ENCODE measurements around the gene FURIN. TPM values are rescaled to one million over a fixed set of nuclear protein-coding genes. Genes with fewer than 3 reads are reported as not detected.
"Not testable (repeated sequence)": the region's sequence is repeated elsewhere in the genome, so short reads cannot be mapped to it uniquely, and the experiment has no call there.

FURIN gene
- total and polyA plus RNA-seq, 4 experiments from 2014 or later: 1.6 to 40.3 (median 24.4) TPM

DNA sequence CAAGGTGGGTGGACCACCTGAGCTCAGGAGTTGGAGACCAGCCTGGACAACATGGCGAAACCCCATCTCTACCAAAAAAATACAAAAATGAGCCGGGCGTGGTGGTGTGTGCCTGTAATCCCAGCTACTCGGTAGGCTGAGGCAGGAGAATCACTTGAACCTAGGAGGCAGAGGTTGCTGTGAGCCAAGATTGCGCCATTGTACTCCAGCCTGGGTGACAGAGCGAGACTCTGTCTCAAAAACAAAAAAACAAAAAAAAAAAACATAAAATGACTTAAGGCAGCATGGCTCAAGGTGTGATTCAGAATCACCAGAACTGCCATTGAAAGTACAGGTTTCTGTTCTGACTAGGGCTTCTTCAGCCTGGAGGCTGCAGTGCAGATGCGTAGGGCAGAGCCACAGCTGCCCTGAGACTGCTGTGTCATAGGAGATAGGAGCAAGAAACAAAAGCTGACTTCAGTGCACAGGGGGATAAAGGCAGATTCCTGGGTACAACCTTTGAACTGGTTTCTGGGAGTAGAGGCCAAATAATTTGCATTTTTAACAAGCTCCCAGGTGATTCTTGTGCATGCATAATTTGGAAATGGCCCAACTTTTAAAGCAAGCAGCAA, 54.4 kb downstream of the FURIN start:
- ChIA-PET POLR2A (ENCODE audit: partially characterized antibody) (interaction anchor here (5.7 kb wide), 1 partner anchor 9 kb away, joined by 40 read pairs; the partner anchor contains the start of genes HDDC3 and UNC45A), CTCF (ENCODE audit: partially characterized antibody) (interaction anchor here (1.3 to 4.2 kb wide), 2 partner anchors 10 to 20 kb away, joined by 3 to 39 read pairs; partner anchors contain the start of genes HDDC3, MAN2A2 and UNC45A)
- H3K4me1 Mint-ChIP-seq; H3K27ac ChIP-seq (ENCODE audit: low read depth, low read length); H3K4me3 ChIP-seq (ENCODE audit: low read length in 2 of 2); H3K9me3 Mint-ChIP-seq; H3K4me3 Mint-ChIP-seq; DNase-seq; H3K9me3 ChIP-seq (ENCODE audit: control insufficient read depth in 1 of 2, low read length in 2 of 2); intact Hi-C loops (cut with micrococcal nuclease); H3K4me1 ChIP-seq (ENCODE audit: insufficient read depth, low read length); H3K27me3 Mint-ChIP-seq; H3K27me3 ChIP-seq (ENCODE audit: insufficient read depth, low read length); H3K27ac Mint-ChIP-seq: not testable (repeated sequence)
- H3K36me3 Mint-ChIP-seq: peaks cover 23 to 39% of the 10 kb centered on the region in 2 donors
- peaks cover 35% of the 10 kb centered on the region for H3K36me3 ChIP-seq (ENCODE audit: insufficient read depth, low read length)

- Histone ChIP-seq H3K4me1 (ENCODE audit: insufficient read depth, low read length) (peaks cover 6% of the 10 kb centered on the region), H3K9me3 (ENCODE audit: control insufficient read depth in 1 of 2, low read length in 2 of 2) (no peaks in the 10 kb centered on the region), H3K27me3 (ENCODE audit: insufficient read depth, low read length) (no peaks in the 10 kb centered on the region), H3K27ac (ENCODE audit: low read depth, low read length) (no peak overlapping the region), H3K4me3 (ENCODE audit: low read length in 2 of 2) (no peak overlapping the region), H3K36me3 (ENCODE audit: insufficient read depth, low read length) (peaks cover 22% of the 10 kb centered on the region)
- no peak for DNase-seq
- CTCF ChIA-PET (ENCODE audit: partially characterized antibody): interaction anchor here (0.7 to 2.7 kb wide), 3 partner anchors 10 to 732 kb away, joined by 3 to 13 read pairs (median 6); partner anchors contain the start of gene UNC45A
- peaks cover 13 to 27% of the 10 kb centered on the region in 2 donors for H3K36me3 Mint-ChIP-seq
- peaks cover 2 to 8% (median 6%) of the 10 kb centered on the region in 4 donors for H3K4me1 Mint-ChIP-seq
- H3K27me3 Mint-ChIP-seq: no peaks in the 10 kb centered on the region
- intact Hi-C loops (cut with micrococcal nuclease): no loop called here
- H3K27ac Mint-ChIP-seq: peak overlapping the region in 4 of 7 donors; percentile 37 to 61 (median 46)
- no peak overlapping the region for H3K4me3 Mint-ChIP-seq
- H3K9me3 Mint-ChIP-seq: no peaks in the 10 kb centered on the region
- POLR2A ChIA-PET (ENCODE audit: partially characterized antibody): no interaction called here
These were observed 56.0 kb downstream of the FURIN start for GRCh38 chr15:90924375-90924774.

- H3K9me3 ChIP-seq (ENCODE audit: control insufficient read depth in 1 of 2, low read length in 2 of 2); H3K27me3 ChIP-seq (ENCODE audit: insufficient read depth, low read length); H3K27ac ChIP-seq (ENCODE audit: low read depth, low read length); H3K27me3 Mint-ChIP-seq; H3K9me3 Mint-ChIP-seq; H3K36me3 ChIP-seq (ENCODE audit: insufficient read depth, low read length); intact Hi-C loops (cut with micrococcal nuclease); H3K4me3 Mint-ChIP-seq; H3K4me3 ChIP-seq (ENCODE audit: low read length in 2 of 2); DNase-seq: not testable (repeated sequence)
- Mint-ChIP-seq H3K36me3 (peaks cover 0 to 15% of the 10 kb centered on the region in 2 donors), H3K4me1 (peaks cover 12 to 32% (median 26%) of the 10 kb centered on the region in 4 donors), H3K27ac (peak overlapping the region in 2 of 7 donors; percentile 44 to 68)
- peaks cover 22% of the 10 kb centered on the region for H3K4me1 ChIP-seq (ENCODE audit: insufficient read depth, low read length)
- CTCF ChIA-PET (ENCODE audit: partially characterized antibody): interaction anchor here (0.7 to 10.3 kb wide), 3 partner anchors 8 to 918 kb away, joined by 3 to 344 read pairs (median 13); partner anchors contain the start of genes MAN2A2 and UNC45A
- POLR2A ChIA-PET (ENCODE audit: partially characterized antibody): interaction anchor here (1.2 to 10.0 kb wide), 3 partner anchors 8 to 24 kb away, joined by 6 to 315 read pairs (median 8); partner anchors contain the start of genes MAN2A2 and UNC45A
These were observed 58.4 kb downstream of the FURIN start for GRCh38 chr15:90926766-90927165.

GRCh38 chr15:90928106-90928505, 59.7 kb downstream of the FURIN start:
- DNase-seq; H3K36me3 ChIP-seq (ENCODE audit: insufficient read depth, low read length); H3K27me3 ChIP-seq (ENCODE audit: insufficient read depth, low read length); H3K27ac ChIP-seq (ENCODE audit: low read depth, low read length); H3K9me3 Mint-ChIP-seq; H3K9me3 ChIP-seq (ENCODE audit: control insufficient read depth in 1 of 2, low read length in 2 of 2); intact Hi-C loops (cut with micrococcal nuclease); H3K4me3 ChIP-seq (ENCODE audit: low read length in 2 of 2); H3K27me3 Mint-ChIP-seq: not testable (repeated sequence)
- peaks cover 29% of the 10 kb centered on the region for H3K4me1 ChIP-seq (ENCODE audit: insufficient read depth, low read length)
- ChIA-PET CTCF (ENCODE audit: partially characterized antibody) (interaction anchor here (0.7 to 10.3 kb wide), 3 partner anchors 24 to 93 kb away, joined by 4 to 344 read pairs (median 155); partner anchors contain the start of genes MAN2A2 and RCCD1), POLR2A (ENCODE audit: partially characterized antibody) (interaction anchor here (0.7 to 10.0 kb wide), 2 partner anchors 25 to 1893 kb away, joined by 3 to 315 read pairs; partner anchors contain the start of gene MAN2A2)
- Mint-ChIP-seq H3K4me1 (peaks cover 17 to 43% (median 32%) of the 10 kb centered on the region in 4 donors), H3K36me3 (peaks cover 0 to 12% of the 10 kb centered on the region in 2 donors), H3K27ac (peak overlapping the region in 3 of 7 donors; percentile 36 to 87 (median 60)), H3K4me3 (peak overlapping the region in 3 of 8 donors; percentile 5 to 65 (median 30))

GRCh38 chr15:90929246-90930019, 61.0 kb downstream of the FURIN start:
- H3K27ac ChIP-seq (ENCODE audit: low read depth, low read length): peak overlapping the region; percentile 82
- H3K9me3 Mint-ChIP-seq: no peaks in the 10 kb centered on the region
- H3K4me3 ChIP-seq (ENCODE audit: low read length in 2 of 2): peak overlapping the region; percentile 42 to 95
- no peaks in the 10 kb centered on the region for H3K27me3 Mint-ChIP-seq
- ChIA-PET CTCF (ENCODE audit: partially characterized antibody) (interaction anchor here (7.3 to 10.3 kb wide), 3 partner anchors 16 to 27 kb away, joined by 112 to 344 read pairs (median 155); partner anchors contain the start of genes MAN2A2 and RCCD1), POLR2A (ENCODE audit: partially characterized antibody) (interaction anchor here (0.6 to 10.0 kb wide), 15 partner anchors 10 to 1952 kb away, joined by 3 to 315 read pairs (median 4); partner anchors contain the start of genes BLM, MAN2A2, PRC1 and RCCD1)
- H3K27me3 ChIP-seq (ENCODE audit: insufficient read depth, low read length): no peaks in the 10 kb centered on the region
- intact Hi-C loops (cut with micrococcal nuclease): loop anchor here (1.0 to 10.0 kb wide), 3 partner anchors 545 to 928 kb away; partner anchors contain the start of gene GDPGP1
- no peaks in the 10 kb centered on the region for H3K36me3 ChIP-seq (ENCODE audit: insufficient read depth, low read length)
- H3K36me3 Mint-ChIP-seq: peaks cover 0 to 11% of the 10 kb centered on the region in 2 donors
- DNase-seq: peak in 1 of 5 donors; percentile 6
- H3K4me1 Mint-ChIP-seq: peaks cover 22 to 53% (median 41%) of the 10 kb centered on the region in 4 donors
- peaks cover 40% of the 10 kb centered on the region for H3K4me1 ChIP-seq (ENCODE audit: insufficient read depth, low read length)
- H3K27ac Mint-ChIP-seq: peak overlapping the region; percentile 87 to 99 (median 99)
- H3K9me3 ChIP-seq (ENCODE audit: control insufficient read depth in 1 of 2, low read length in 2 of 2): no peaks in the 10 kb centered on the region
- peak overlapping the region; percentile 94 to 99 (median 98) for H3K4me3 Mint-ChIP-seq

DNA sequence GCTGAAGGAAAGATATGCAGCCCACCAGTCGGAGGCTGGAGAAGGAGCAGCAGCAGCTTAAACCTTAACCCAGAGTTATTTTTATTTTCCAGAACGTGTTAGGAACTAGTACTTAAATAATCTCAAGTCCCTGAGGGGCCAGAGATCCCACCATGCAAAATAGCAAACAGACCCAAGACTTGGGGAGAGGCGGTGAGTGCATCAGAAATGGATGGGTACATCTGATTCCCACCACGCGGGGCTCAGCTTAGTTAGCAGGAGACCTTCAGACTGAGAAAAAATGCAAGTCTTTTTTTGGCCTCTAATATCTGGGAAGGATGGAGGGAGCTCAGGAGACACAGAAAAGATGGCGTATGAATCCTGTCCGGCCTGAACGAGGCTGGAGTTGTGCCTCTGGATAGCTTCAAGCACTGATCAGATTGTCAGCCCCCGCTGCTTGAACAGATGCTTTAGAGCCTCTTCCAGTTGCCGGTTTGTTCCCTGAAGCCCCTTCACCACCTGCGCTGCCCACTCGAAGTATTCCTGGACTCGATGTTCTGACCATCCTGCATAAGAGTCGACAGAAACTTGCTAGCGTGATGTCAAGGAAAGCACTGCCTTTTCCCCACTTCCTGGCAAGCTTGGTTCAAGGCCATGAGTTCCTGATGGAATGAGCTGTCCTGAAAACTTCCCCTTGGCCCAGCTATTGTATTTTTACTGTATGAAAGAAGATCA, 62.6 kb downstream of the FURIN start:
- H3K9me3 ChIP-seq (ENCODE audit: control insufficient read depth in 1 of 2, low read length in 2 of 2): no peaks in the 10 kb centered on the region
- Mint-ChIP-seq H3K9me3 (peaks cover 0 to 1% (median 0%) of the 10 kb centered on the region in 8 donors), H3K4me1 (peaks cover 26 to 68% (median 46%) of the 10 kb centered on the region in 4 donors), H3K27me3 (no peaks in the 10 kb centered on the region), H3K36me3 (peaks cover 0 to 15% of the 10 kb centered on the region in 2 donors), H3K4me3 (peak overlapping the region; percentile 94 to 99 (median 98)), H3K27ac (peak overlapping the region; percentile 87 to 99 (median 99))
- H3K27ac ChIP-seq (ENCODE audit: low read depth, low read length): peak overlapping the region; percentile 82
- peak overlapping the region in 1 of 2 donors; percentile 95 for H3K4me3 ChIP-seq (ENCODE audit: low read length in 2 of 2)
- no peak for DNase-seq
- ChIA-PET CTCF (ENCODE audit: partially characterized antibody) (interaction anchor here (0.8 to 10.3 kb wide), 24 partner anchors 9 to 611 kb away, joined by 3 to 344 read pairs (median 6); partner anchors contain the start of genes BLM, MAN2A2, RCCD1 and VPS33B), POLR2A (ENCODE audit: partially characterized antibody) (interaction anchor here (0.6 to 10.0 kb wide), 23 partner anchors 10 to 832 kb away, joined by 3 to 315 read pairs (median 7); partner anchors contain the start of genes BLM, CIB1, GDPGP1 and IQGAP1)
- no peaks in the 10 kb centered on the region for H3K36me3 ChIP-seq (ENCODE audit: insufficient read depth, low read length)
- H3K27me3 ChIP-seq (ENCODE audit: insufficient read depth, low read length): no peaks in the 10 kb centered on the region
- H3K4me1 ChIP-seq (ENCODE audit: insufficient read depth, low read length): peaks cover 50% of the 10 kb centered on the region
- intact Hi-C loops (cut with micrococcal nuclease): loop anchor here (1.0 to 10.0 kb wide), 3 partner anchors 544 to 926 kb away; partner anchors contain the start of gene GDPGP1

All from CD4-positive, alpha-beta memory T cell (primary cell).